PFSK-1 (cell line): ENCODE measurements around the gene APCDD1. TPM values are rescaled to one million over a fixed set of nuclear protein-coding genes. Genes with fewer than 3 reads are reported as not detected.

Experiments used
- FOXP2 ChIP-seq: optimal IDR thresholded peaks from 2 replicates; pipeline ENCODE3; 2011; ENCODE audit warnings: borderline replicate concordance, control low read depth, inconsistent platforms; ENCODE audit not compliant: insufficient read depth; ENCODE audit errors: extremely low read length, extremely low read depth
- POLR2AphosphoS5 ChIP-seq: IDR thresholded peaks from 2 replicates; pipeline ENCODE4 v1.6.1; 2012; ENCODE audit warnings: low read depth, mild to moderate bottlenecking, control low read depth, low read length, moderate library complexity
- SIN3A ChIP-seq: IDR thresholded peaks from 2 replicates; pipeline ENCODE4 v1.6.1; 2012; ENCODE audit warnings: mild to moderate bottlenecking, low read length, moderate library complexity, borderline replicate concordance; ENCODE audit not compliant: insufficient read depth
- TAF1 ChIP-seq: IDR thresholded peaks from 2 replicates; pipeline ENCODE4 v1.6.1; 2012; ENCODE audit warnings: low read length, control low read depth, borderline replicate concordance; ENCODE audit not compliant: insufficient read depth
- polyA plus RNA-seq: library from polyadenylated mRNA; unstranded; fragments of >200 nt; gene quantifications from one replicate; pipeline ENCODE4 v1.2.1, GENCODE V29; 2012; ENCODE audit warnings: low read depth, missing spikeins; ENCODE audit not compliant: insufficient read length
- TF ChIP-seq, protein P1 (sequence below), 2 experiments: IDR thresholded peaks; 2 replicates each; pipeline versions ENCODE4 v1.6.1 to v1.8.0; 2011 to 2012; ENCODE audit warnings: low read depth in 2 of 2, low read length in 2 of 2, control low read depth in 1 of 2, inconsistent platforms in 1 of 2, mild to moderate bottlenecking in 1 of 2, moderate library complexity in 1 of 2; ENCODE audit not compliant: insufficient read depth in 1 of 2

APCDD1 gene
- not detected for polyA plus RNA-seq

DNA sequence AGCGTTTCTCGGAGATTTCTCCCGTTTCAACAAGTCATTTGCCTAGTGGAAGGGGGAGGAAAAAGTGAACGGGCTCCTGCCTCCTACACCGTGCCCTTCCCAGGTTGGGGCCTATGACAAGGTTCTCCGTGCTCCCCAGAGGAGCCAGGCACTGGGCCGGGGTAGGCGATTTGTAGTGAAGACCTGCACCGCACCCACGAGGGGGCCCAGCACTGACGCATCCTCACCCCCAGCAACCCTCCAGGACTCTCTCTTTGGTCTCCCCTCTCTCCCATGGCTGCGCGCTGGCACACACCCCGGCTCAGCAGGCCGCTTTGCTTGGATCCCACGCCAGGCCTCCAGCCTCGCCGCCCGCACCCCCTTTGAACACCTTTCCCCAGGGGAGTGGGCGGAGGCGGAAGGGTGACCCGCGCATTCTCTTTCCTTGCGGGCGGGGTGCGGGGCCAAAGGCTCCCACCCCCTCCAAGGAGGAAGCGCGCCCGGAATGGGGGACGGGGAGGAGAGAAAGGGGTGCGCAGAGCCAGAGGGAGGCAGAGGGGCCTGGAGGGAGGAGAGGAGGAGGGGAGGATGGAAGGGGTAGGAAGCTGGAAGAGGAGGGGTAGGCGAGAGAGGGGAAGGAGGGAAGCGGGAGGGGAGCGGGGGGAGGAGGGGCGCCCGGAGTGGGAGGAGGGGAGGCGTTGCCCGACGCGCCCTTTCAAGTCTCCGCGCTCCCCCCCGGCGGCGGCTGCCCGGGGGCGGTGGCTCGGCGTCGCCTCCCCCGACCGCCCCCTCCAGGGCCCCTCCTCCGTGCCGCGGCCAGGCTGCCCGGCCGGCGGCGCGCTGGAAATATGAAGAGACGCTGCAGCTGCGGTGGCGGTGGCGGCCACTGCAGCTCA, at the start of gene APCDD1:
Gene APCDD1, plus strand, starts transcription at position 830 of the 875 bp plus-strand sequence. CDS start 347 bp downstream, outside the sequence.
- TF ChIP-seq, protein P1, sequence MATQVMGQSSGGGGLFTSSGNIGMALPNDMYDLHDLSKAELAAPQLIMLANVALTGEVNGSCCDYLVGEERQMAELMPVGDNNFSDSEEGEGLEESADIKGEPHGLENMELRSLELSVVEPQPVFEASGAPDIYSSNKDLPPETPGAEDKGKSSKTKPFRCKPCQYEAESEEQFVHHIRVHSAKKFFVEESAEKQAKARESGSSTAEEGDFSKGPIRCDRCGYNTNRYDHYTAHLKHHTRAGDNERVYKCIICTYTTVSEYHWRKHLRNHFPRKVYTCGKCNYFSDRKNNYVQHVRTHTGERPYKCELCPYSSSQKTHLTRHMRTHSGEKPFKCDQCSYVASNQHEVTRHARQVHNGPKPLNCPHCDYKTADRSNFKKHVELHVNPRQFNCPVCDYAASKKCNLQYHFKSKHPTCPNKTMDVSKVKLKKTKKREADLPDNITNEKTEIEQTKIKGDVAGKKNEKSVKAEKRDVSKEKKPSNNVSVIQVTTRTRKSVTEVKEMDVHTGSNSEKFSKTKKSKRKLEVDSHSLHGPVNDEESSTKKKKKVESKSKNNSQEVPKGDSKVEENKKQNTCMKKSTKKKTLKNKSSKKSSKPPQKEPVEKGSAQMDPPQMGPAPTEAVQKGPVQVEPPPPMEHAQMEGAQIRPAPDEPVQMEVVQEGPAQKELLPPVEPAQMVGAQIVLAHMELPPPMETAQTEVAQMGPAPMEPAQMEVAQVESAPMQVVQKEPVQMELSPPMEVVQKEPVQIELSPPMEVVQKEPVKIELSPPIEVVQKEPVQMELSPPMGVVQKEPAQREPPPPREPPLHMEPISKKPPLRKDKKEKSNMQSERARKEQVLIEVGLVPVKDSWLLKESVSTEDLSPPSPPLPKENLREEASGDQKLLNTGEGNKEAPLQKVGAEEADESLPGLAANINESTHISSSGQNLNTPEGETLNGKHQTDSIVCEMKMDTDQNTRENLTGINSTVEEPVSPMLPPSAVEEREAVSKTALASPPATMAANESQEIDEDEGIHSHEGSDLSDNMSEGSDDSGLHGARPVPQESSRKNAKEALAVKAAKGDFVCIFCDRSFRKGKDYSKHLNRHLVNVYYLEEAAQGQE (IDR thresholded peaks at IDR 0.05; ENCODE audit: insufficient read depth in 1 of 2, low read depth in 2 of 2, low read length in 2 of 2), result no peak
- TF ChIP-seq FOXP2, result no peak
- no peak for TF ChIP-seq POLR2AphosphoS5
- no peak for TF ChIP-seq SIN3A
- TF ChIP-seq TAF1, result no peak

DNA sequence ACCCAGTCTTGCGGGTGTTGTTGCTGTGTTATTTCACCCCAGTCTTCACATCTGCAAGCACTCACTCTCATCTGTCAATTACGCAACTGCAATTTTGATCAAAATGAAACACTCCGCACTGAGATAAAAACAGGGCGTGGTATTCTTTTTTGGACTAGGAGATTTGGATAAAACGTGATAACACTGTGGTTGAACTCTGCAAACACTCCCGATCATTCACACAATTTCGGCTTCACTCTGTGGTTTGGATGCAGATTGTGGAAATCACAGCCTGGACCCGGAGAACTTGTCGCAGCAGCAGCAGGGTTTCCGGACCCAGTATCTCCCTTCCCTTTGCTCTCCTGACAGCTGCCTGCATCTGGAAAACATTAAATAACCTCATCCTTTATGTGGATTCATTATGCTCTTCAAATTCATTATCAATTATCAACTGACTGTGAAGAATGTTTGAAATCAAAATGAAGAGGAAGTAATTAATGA, 49.4 kb upstream of the APCDD1 start:
- no peak for TF ChIP-seq SIN3A
- TF ChIP-seq, protein P1 (IDR thresholded peaks at IDR 0.05; ENCODE audit: insufficient read depth in 1 of 2, low read depth in 2 of 2, low read length in 2 of 2), result no peak
- TF ChIP-seq POLR2AphosphoS5, result no peak
- no peak for TF ChIP-seq TAF1
- TF ChIP-seq FOXP2, result no peak

DNA sequence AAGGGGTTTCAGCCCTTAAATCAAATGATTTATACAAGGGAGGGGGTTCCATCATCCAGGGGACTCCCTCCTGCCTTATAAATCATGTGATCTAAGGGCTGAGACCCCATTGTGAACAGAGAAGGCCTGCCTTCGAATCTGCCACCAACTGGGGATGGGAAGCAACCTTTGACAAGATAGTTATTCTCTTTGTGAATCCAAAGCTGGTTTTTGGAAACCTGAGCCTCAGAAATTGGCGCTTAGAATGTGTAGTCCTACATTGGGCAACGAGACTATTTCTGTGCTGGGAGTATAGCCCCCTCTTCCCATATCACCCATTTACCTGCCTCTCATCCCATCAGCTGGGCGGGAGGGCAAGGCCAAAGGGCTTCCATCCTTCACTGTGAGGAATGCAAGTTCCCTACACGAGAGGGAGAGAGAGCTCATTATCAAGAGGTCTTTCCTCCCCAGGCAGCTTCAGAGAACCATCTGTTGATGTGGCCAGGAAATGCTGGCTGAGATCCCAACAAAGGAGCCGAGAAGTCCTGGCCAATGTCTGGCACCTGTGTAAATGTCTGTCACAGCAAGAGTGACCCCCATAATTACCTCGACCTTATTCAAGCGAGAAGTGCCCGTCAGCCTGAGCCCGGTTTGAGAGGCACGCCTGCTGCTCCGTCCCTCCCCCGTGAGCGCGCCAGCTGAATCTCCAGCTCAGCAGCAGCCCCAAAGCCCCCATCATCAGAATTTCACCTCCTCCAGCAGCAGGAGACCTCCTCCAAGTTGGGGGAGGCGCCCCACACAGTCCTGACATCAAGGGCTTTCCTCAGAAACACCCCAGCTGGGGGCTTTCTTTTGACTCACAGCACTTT, 48.4 kb upstream of the APCDD1 start:
- no peak for TF ChIP-seq FOXP2

DNA sequence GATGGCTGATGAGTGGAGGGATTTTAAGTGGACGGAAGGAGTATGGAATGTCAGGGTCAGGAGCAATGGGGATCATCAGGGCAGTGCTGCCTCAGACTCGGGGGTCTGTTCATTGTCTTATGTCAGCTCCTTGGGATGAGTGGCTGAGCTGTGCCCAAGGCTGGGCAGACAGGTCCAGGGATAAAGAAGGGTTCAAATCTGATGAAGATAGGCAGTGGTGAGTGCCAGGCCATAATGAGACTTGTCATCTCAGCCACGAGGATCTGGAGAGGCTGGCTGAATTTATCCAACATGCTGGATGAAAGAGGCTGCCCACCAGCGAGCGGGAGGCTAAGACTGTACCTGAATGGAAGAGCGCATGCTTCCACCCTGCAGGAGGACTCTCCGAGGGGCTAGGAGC, 46.3 kb upstream of the APCDD1 start:
- TF ChIP-seq SIN3A (no peak), FOXP2 (no peak), POLR2AphosphoS5 (no peak), TAF1 (no peak)
- TF ChIP-seq, protein P1 (IDR thresholded peaks at IDR 0.05; ENCODE audit: insufficient read depth in 1 of 2, low read depth in 2 of 2, low read length in 2 of 2), result no peak

DNA sequence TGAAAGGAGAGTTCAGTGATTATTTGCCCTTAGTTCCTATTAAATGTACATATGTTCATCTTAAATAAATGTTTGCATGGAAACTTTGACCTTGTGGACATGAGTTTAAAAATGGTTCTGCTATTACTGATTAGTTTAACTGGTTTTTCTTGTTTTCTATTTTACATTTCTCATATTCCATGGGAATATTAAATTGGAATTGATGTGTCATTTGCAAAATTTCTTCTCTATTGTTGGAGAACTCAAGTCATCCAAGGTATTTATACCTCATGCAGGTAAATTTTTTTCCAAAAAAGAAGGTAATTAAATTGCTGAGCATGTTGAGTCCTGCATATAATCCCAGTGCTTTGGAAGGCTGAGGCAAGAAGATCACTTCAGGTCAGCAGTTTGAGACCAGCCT, 45.4 kb upstream of the APCDD1 start:
- TF ChIP-seq FOXP2, result no peak
- no peak for TF ChIP-seq TAF1
- TF ChIP-seq, protein P1 (IDR thresholded peaks at IDR 0.05; ENCODE audit: insufficient read depth in 1 of 2, low read depth in 2 of 2, low read length in 2 of 2), result no peak
- TF ChIP-seq POLR2AphosphoS5, result no peak
- no peak for TF ChIP-seq SIN3A
